Raji (cell line): ENCODE data around the gene SLC29A3.

Experiments used
- POLR2A ChIP-seq: IDR thresholded peaks from 2 replicates; pipeline ENCODE4 v1.6.1; 2011; ENCODE audit warnings: low read depth, low read length, control low read depth; ENCODE audit not compliant: insufficient read depth

SLC29A3 gene

GRCh38 chr10:71408436-71409225 is 89.6 kb downstream of the SLC29A3 start:
- TF ChIP-seq POLR2A: no peak

- no peak for TF ChIP-seq POLR2A
These were observed 90.6 kb downstream of the SLC29A3 start for GRCh38 chr10:71409516-71410104.
